CD14-positive monocyte (primary cell): ENCODE results near the gene WNT3. TPM values are rescaled to one million over a fixed set of nuclear protein-coding genes. Genes with fewer than 3 reads are reported as not detected.

Experiments
- DNase-seq, 3 donors: peaks; one replicate each; pipeline ENCODE4 v3.0.0-alpha.2; 2011 to 2022
- H2AFZ ChIP-seq: 2 replicates; pipeline ENCODE4 v1.6.0; 2012; ENCODE audit warnings: mild to moderate bottlenecking, low read depth, low read length, inconsistent platforms; ENCODE audit not compliant: insufficient read depth, poor library complexity, severe bottlenecking
- H3K27ac ChIP-seq, 2 donors: 1 replicate in 1 of 2; 2 replicates in 1 of 2; pipeline ENCODE4 v1.5.1; 2012 to 2013; ENCODE audit warnings: low read length in 2 of 2, control low read depth in 1 of 2, inconsistent platforms in 1 of 2, low read depth in 1 of 2, mild to moderate bottlenecking in 1 of 2
- H3K27me3 ChIP-seq, 2 donors: one replicate each; pipeline versions ENCODE4 v1.6.0 to v1.6.1; 2011 to 2013; ENCODE audit warnings: low read length in 2 of 2; ENCODE audit not compliant: control insufficient read depth in 2 of 2, insufficient read depth in 2 of 2
- H3K36me3 ChIP-seq, 2 donors: replicated peaks in 1 of 2; 1 replicate in 1 of 2; 2 replicates in 1 of 2; pipeline versions ENCODE4 v1.5.1 to v1.6.1; 2012 to 2013; ENCODE audit warnings: low read length in 2 of 2, control low read depth in 1 of 2, inconsistent platforms in 1 of 2, mild to moderate bottlenecking in 1 of 2; ENCODE audit not compliant: insufficient read depth in 2 of 2, control insufficient read depth in 1 of 2
- H3K4me1 ChIP-seq, 2 donors: 1 replicate in 1 of 2; 2 replicates in 1 of 2; pipeline versions ENCODE4 v1.5.1 to v1.6.1; 2012 to 2013; ENCODE audit warnings: low read length in 2 of 2, control low read depth in 1 of 2, inconsistent platforms in 1 of 2, mild to moderate bottlenecking in 1 of 2, moderate library complexity in 1 of 2; ENCODE audit not compliant: insufficient read depth in 2 of 2, control insufficient read depth in 1 of 2
- H3K4me2 ChIP-seq: replicated peaks from 2 replicates; pipeline ENCODE3; 2012; ENCODE audit warnings: low read length, moderate library complexity, mild to moderate bottlenecking; ENCODE audit not compliant: poor library complexity, severe bottlenecking; ENCODE audit errors: extremely low read depth
- H3K4me3 ChIP-seq, 3 experiments: fragments of 200-600 bp in 1 of 3; sonication (generic) in 1 of 3; replicated peaks in 1 of 3; 1 replicate in 2 of 3; 2 replicates in 1 of 3; pipeline ENCODE4 v1.5.1; 2011 to 2013; ENCODE audit warnings: low read length in 3 of 3, mild to moderate bottlenecking in 3 of 3, control low read depth in 2 of 3, low read depth in 2 of 3, inconsistent platforms in 1 of 3, moderate library complexity in 1 of 3
- H3K79me2 ChIP-seq: 2 replicates; pipeline ENCODE4 v1.6.0; 2012; ENCODE audit warnings: mild to moderate bottlenecking, control low read depth, inconsistent platforms, low read length, moderate library complexity; ENCODE audit not compliant: insufficient read depth
- H3K9ac ChIP-seq: 2 replicates; pipeline ENCODE4 v1.6.0; 2017; ENCODE audit warnings: low read length, mild to moderate bottlenecking; ENCODE audit not compliant: insufficient read depth, poor library complexity, severe bottlenecking
- H3K9me3 ChIP-seq, 2 donors: replicated peaks in 1 of 2; 1 replicate in 1 of 2; 2 replicates in 1 of 2; pipeline versions ENCODE4 v1.5.1 to v1.6.1; 2012 to 2013; ENCODE audit warnings: low read length in 2 of 2, control low read depth in 1 of 2; ENCODE audit not compliant: control insufficient read depth in 1 of 2, insufficient read depth in 1 of 2
- H4K20me1 ChIP-seq: 2 replicates; pipeline ENCODE4 v1.6.0; 2012; ENCODE audit warnings: mild to moderate bottlenecking, low read length, control low read depth, moderate library complexity; ENCODE audit not compliant: insufficient read depth
- H3K27ac Mint-ChIP-seq, 7 donors: one replicate each; pipeline ENCODE4 v1.8.0; 2020; ENCODE audit warnings: mild to moderate bottlenecking in 7 of 7, mixed read lengths in 7 of 7, moderate library complexity in 6 of 7, inconsistent platforms in 2 of 7
- H3K27me3 Mint-ChIP-seq, 3 donors: one replicate each; pipeline ENCODE4 v1.8.0; 2021 to 2022; ENCODE audit warnings: low read depth in 3 of 3, mild to moderate bottlenecking in 3 of 3, mixed read lengths in 3 of 3, moderate library complexity in 3 of 3, inconsistent platforms in 1 of 3
- H3K36me3 Mint-ChIP-seq, 2 donors: one replicate each; pipeline ENCODE4 v1.8.0; 2020; ENCODE audit warnings: mixed read lengths in 2 of 2, inconsistent platforms in 1 of 2, mild to moderate bottlenecking in 1 of 2
- H3K4me1 Mint-ChIP-seq: one replicate; pipeline ENCODE4 v1.8.0; 2020; ENCODE audit warnings: mild to moderate bottlenecking, mixed read lengths
- H3K4me3 Mint-ChIP-seq, 2 donors: one replicate each; pipeline ENCODE4 v1.8.0; 2020; ENCODE audit warnings: mild to moderate bottlenecking in 2 of 2, mixed read lengths in 2 of 2, moderate library complexity in 1 of 2
- H3K9me3 Mint-ChIP-seq, 7 donors: one replicate each; pipeline ENCODE4 v1.8.0; 2020 to 2022; ENCODE audit warnings: mixed read lengths in 7 of 7, mild to moderate bottlenecking in 6 of 7, moderate library complexity in 6 of 7, inconsistent platforms in 2 of 7
- CTCF ChIP-seq: fragments of 200-600 bp; IDR thresholded peaks from one replicate; pipeline ENCODE4 v1.8.0; 2022; ENCODE audit warnings: antibody characterized with exemption, mild to moderate bottlenecking
- WGBS: methylation state at CpG from one replicate; pipeline ENCODE4 v1.1.5; 2013; ENCODE audit warnings: missing lambda C conversion rate; ENCODE audit not compliant: insufficient coverage; 5-methylcytosine and 5-hydroxymethylcytosine counted together
- intact Hi-C, 2 donors: fragments of 100-400 bp; cut with micrococcal nuclease; formaldehyde crosslinking; loops; one replicate each; pipeline versions ENCODE4 v1.15.0 to v1.15.1; 2023
- polyA plus RNA-seq, 3 donors: library from polyadenylated mRNA; depleted of rRNA in 1 of 3; unstranded in 2 of 3; stranded (reverse) in 1 of 3; fragments of 300-500 nt in 2 of 3; fragments of >200 nt in 1 of 3; fragmentation: Illumina TruSeq in 2 of 3; gene quantifications; 1 replicate in 2 of 3; 2 replicates in 1 of 3; pipeline ENCODE4 v1.2.3, GENCODE V29; 2012 to 2021

The WNT3 gene
- polyA plus RNA-seq, 3 donors = 0.01 TPM; not detected in 2

DNA sequence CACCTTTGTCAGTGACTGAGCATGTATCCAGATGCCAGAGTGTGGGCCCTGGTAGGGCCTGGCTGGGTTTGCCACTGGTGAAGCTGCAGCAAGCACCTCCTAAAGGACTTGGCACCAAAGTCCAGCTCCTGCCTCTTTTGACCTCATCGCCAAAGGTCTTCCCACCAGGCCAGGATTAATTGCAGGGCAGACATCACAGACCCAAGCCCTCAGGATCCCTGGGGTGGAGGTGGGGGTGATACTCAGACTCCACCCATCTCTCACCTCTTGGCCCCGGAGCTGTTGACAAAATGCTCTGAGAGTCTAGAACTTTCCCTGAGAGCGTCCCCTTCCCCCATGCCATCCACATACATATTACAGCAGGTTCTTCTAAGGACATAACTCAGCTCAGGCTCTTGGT lies 4.6 kb downstream of the WNT3 start:
- Mint-ChIP-seq H3K4me3 (no peak overlapping the region), H3K27ac (no peak overlapping the region), H3K4me1 (peaks cover 17% of the 10 kb centered on the region), H3K36me3 (peaks cover 0 to 3% of the 10 kb centered on the region in 2 donors), H3K9me3 (peaks cover 0 to 17% (median 6%) of the 10 kb centered on the region in 7 donors), H3K27me3 (peaks cover 55 to 75% (median 56%) of the 10 kb centered on the region in 3 donors)
- Histone ChIP-seq H3K9me3 (peaks cover 0 to 7% of the 10 kb centered on the region in 2 donors), H4K20me1 (no peaks in the 10 kb centered on the region), H2AFZ (no peak overlapping the region), H3K27me3 (peaks cover 27 to 65% of the 10 kb centered on the region in 2 donors), H3K4me2 (no peak overlapping the region), H3K79me2 (no peaks in the 10 kb centered on the region), H3K36me3 (no peaks in the 10 kb centered on the region), H3K4me3 (no peak overlapping the region), H3K27ac (no peak overlapping the region), H3K9ac (no peak overlapping the region), H3K4me1 (peaks cover 6 to 12% of the 10 kb centered on the region in 2 donors)
- WGBS = no CpG with 5 or more reads among the region's 3 CpGs
- no peak for DNase-seq
- TF ChIP-seq CTCF = no peak
- intact Hi-C loops = no loop called here

GRCh38 chr17:46812624-46813318 lies 5.7 kb downstream of the WNT3 start:
- intact Hi-C loops = no loop called here
- no peak for TF ChIP-seq CTCF
- 89% methylated on average over 5 of the region's 6 CpGs for WGBS
- Histone ChIP-seq H3K79me2 (no peaks in the 10 kb centered on the region), H3K36me3 (no peaks in the 10 kb centered on the region), H3K4me3 (no peak overlapping the region), H3K27ac (no peak overlapping the region), H2AFZ (no peak overlapping the region), H3K9ac (no peak overlapping the region), H3K4me2 (no peak overlapping the region), H3K9me3 (peaks cover 0 to 5% of the 10 kb centered on the region in 2 donors), H3K4me1 (peaks cover 0 to 6% of the 10 kb centered on the region in 2 donors), H3K27me3 (peaks cover 18 to 54% of the 10 kb centered on the region in 2 donors), H4K20me1 (no peaks in the 10 kb centered on the region)
- no peak for DNase-seq
- peaks cover 9% of the 10 kb centered on the region for H3K4me1 Mint-ChIP-seq
- peaks cover 46 to 63% (median 47%) of the 10 kb centered on the region in 3 donors for H3K27me3 Mint-ChIP-seq
- H3K36me3 Mint-ChIP-seq = peaks cover 0 to 3% of the 10 kb centered on the region in 2 donors
- peaks cover 0 to 10% (median 4%) of the 10 kb centered on the region in 7 donors for H3K9me3 Mint-ChIP-seq
- peak overlapping the region in 1 of 2 donors; percentile 26 for H3K4me3 Mint-ChIP-seq
- H3K27ac Mint-ChIP-seq = no peak overlapping the region
